Panc1 (cell line): ENCODE data around the gene C6orf89.

Experiments
- TF ChIP-seq, protein P1 (sequence below): fragments of 450-650 bp; IDR thresholded peaks from 2 replicates; pipeline ENCODE4 v1.5.1; 2017; ENCODE audit warnings: mild to moderate bottlenecking
- TF ChIP-seq, protein P2 (sequence below), 2 experiments: IDR thresholded peaks; 2 replicates each; pipeline ENCODE4 v1.6.1; 2011 to 2012; ENCODE audit warnings: low read depth in 2 of 2, control low read depth in 1 of 2, low read length in 1 of 2, mild to moderate bottlenecking in 1 of 2, moderate library complexity in 1 of 2; ENCODE audit not compliant: insufficient read depth in 1 of 2

DNA sequence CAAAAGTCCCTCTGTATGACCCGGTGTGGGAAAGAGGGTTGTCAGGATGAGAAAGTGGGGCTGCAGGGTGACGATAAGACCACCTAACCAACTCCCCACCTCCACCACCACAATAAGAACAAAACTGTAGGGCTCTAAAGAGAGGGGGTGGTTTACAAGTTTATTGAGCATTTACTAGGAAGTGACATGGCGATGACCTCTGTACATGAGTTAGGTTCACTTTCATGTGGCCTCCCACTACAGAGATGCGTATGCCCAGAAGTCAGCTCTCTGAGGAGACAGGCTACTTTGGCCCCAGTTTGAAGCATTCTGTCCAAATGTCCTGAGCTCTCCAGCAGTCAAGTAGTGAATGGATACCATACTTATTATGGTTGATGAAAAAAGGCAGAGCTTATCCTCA lies 40.1 kb downstream of the C6orf89 start:
- TF ChIP-seq, protein P1, sequence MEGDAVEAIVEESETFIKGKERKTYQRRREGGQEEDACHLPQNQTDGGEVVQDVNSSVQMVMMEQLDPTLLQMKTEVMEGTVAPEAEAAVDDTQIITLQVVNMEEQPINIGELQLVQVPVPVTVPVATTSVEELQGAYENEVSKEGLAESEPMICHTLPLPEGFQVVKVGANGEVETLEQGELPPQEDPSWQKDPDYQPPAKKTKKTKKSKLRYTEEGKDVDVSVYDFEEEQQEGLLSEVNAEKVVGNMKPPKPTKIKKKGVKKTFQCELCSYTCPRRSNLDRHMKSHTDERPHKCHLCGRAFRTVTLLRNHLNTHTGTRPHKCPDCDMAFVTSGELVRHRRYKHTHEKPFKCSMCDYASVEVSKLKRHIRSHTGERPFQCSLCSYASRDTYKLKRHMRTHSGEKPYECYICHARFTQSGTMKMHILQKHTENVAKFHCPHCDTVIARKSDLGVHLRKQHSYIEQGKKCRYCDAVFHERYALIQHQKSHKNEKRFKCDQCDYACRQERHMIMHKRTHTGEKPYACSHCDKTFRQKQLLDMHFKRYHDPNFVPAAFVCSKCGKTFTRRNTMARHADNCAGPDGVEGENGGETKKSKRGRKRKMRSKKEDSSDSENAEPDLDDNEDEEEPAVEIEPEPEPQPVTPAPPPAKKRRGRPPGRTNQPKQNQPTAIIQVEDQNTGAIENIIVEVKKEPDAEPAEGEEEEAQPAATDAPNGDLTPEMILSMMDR = no peak
- TF ChIP-seq, protein P2, sequence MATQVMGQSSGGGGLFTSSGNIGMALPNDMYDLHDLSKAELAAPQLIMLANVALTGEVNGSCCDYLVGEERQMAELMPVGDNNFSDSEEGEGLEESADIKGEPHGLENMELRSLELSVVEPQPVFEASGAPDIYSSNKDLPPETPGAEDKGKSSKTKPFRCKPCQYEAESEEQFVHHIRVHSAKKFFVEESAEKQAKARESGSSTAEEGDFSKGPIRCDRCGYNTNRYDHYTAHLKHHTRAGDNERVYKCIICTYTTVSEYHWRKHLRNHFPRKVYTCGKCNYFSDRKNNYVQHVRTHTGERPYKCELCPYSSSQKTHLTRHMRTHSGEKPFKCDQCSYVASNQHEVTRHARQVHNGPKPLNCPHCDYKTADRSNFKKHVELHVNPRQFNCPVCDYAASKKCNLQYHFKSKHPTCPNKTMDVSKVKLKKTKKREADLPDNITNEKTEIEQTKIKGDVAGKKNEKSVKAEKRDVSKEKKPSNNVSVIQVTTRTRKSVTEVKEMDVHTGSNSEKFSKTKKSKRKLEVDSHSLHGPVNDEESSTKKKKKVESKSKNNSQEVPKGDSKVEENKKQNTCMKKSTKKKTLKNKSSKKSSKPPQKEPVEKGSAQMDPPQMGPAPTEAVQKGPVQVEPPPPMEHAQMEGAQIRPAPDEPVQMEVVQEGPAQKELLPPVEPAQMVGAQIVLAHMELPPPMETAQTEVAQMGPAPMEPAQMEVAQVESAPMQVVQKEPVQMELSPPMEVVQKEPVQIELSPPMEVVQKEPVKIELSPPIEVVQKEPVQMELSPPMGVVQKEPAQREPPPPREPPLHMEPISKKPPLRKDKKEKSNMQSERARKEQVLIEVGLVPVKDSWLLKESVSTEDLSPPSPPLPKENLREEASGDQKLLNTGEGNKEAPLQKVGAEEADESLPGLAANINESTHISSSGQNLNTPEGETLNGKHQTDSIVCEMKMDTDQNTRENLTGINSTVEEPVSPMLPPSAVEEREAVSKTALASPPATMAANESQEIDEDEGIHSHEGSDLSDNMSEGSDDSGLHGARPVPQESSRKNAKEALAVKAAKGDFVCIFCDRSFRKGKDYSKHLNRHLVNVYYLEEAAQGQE (IDR thresholded peaks at IDR 0.05; ENCODE audit: insufficient read depth in 1 of 2, low read depth in 2 of 2, low read length in 1 of 2) = no peak
